Measurements from ENCODE around the gene NXPE1. TPM values are rescaled to one million over a fixed set of nuclear protein-coding genes. Genes with fewer than 3 reads are reported as not detected.

NXPE1 gene
- polyA plus RNA-seq, 1 donor from 2014 or later, result not detected

DNA sequence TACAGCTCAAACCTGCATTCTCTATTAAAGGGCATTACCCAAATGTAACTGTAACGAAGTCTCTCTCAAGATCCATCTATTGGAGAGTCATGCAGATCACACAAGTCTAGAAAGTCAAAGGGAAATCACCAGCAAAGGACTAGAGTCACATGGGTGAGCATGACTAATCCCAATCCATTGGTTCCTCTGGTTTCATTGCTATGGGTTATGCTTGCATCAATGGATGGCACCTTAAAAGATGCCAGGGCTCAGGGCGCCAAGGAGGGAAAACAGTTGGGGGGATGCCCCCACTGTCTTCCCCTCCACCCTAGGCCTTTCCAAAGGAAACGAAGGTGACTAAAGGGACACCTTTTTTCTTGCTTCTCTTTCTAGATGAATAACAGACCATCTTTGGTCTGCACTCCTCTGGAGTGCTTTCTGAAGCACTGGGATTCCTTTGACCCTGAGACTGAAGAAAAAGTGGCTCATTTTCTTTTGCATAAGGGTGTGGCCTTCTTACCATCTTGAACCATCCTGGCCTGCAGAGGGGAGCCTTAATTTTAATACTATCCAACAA lies 27.8 kb upstream of the NXPE1 start:
- H3K4me3 Mint-ChIP-seq, result no peak overlapping the region
- H3K27me3 Mint-ChIP-seq, result peaks cover 2% of the 10 kb centered on the region
- peaks cover 6 to 27% (median 12%) of the 10 kb centered on the region in 3 donors for H3K9me3 Mint-ChIP-seq
- H3K27ac Mint-ChIP-seq, result no peak overlapping the region
- peaks cover 2% of the 10 kb centered on the region for H3K36me3 Mint-ChIP-seq
- H3K4me1 Mint-ChIP-seq, result no peaks in the 10 kb centered on the region

DNA sequence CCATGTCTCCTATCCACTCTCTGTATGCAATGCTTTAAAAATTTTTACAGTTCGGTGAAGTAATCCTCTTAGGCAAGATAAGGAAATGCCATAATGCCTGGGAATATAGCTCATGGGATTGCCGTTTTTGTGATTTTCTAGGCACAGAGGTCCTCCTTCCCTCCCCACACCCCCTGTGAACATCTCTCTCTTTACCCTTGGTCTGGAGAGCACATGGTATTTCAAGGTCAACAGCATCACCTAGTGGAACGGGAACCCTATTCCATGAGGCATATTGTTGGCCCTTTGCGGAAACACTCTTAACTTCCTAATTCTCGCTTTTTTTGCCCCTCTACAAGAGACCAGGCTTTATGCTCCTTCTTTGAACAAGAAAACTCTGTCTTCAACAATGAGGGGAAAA lies 27.1 kb upstream of the NXPE1 start:
- H3K9me3 Mint-ChIP-seq, result peaks cover 6 to 27% (median 12%) of the 10 kb centered on the region in 3 donors
- H3K27ac Mint-ChIP-seq, result no peak overlapping the region

DNA sequence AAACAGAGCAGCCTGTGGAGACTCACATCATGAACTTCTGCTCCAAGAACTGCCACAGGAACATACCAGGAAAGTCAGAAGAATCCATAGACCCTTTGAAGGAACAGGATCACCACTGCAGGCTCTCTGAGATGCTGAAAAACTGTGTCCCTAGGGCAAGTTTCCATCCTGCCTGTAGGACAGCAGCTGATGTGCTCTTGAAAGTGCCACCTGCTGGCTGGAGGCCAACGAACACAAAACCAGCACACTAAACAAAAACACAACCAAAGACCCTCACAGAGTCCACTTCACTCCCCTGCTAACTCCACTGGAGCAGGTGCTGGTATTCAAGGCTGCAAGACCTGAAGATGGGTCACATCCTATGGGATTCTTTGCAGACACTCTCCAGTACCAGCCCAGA lies 12.0 kb upstream of the NXPE1 start:
- Mint-ChIP-seq H3K4me1 (no peaks in the 10 kb centered on the region), H3K27me3 (no peaks in the 10 kb centered on the region), H3K36me3 (no peaks in the 10 kb centered on the region), H3K4me3 (no peak overlapping the region), H3K27ac (no peak overlapping the region), H3K9me3 (peaks cover 0 to 9% (median 0%) of the 10 kb centered on the region in 3 donors)

More for the DNA sequence above, 27.1 kb upstream of the NXPE1 start:
- H3K4me1 Mint-ChIP-seq, result no peaks in the 10 kb centered on the region
- peaks cover under 1% of the 10 kb centered on the region for H3K27me3 Mint-ChIP-seq
- no peak overlapping the region for H3K4me3 Mint-ChIP-seq
- no peaks in the 10 kb centered on the region for H3K36me3 Mint-ChIP-seq

GRCh38 chr11:114569801-114570200 lies 10.1 kb upstream of the NXPE1 start:
- no peaks in the 10 kb centered on the region for H3K27me3 Mint-ChIP-seq
- H3K27ac Mint-ChIP-seq, result no peak overlapping the region
- no peaks in the 10 kb centered on the region for H3K4me1 Mint-ChIP-seq
- H3K9me3 Mint-ChIP-seq, result peaks cover 0 to 9% (median 0%) of the 10 kb centered on the region in 3 donors
- H3K36me3 Mint-ChIP-seq, result no peaks in the 10 kb centered on the region
- no peak overlapping the region for H3K4me3 Mint-ChIP-seq

DNA sequence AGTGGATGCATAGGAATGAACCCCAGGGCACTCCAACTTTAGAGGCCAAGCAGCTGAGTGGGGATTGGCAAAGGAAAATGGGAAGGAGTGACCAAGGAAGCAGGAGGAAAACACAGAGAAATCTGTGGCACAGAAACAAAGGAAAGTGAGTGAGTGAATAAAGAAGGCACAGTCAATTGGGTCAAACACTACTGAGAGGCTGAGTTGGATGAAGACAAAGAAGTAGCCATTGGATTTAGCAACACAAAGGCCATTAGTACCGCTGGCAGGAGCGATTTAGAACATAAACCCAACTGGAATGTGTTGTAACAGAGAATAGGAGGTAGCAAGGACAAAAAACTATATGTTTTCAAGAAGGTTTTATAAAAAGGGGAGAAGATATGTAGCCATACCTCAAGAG lies 6.6 kb upstream of the NXPE1 start:
- Mint-ChIP-seq H3K4me1 (no peaks in the 10 kb centered on the region), H3K4me3 (no peak overlapping the region), H3K27ac (no peak overlapping the region), H3K9me3 (peaks cover 0 to 2% (median 0%) of the 10 kb centered on the region in 3 donors), H3K36me3 (peaks cover 2% of the 10 kb centered on the region), H3K27me3 (no peaks in the 10 kb centered on the region)

GRCh38 chr11:114564831-114565230 lies 5.2 kb upstream of the NXPE1 start:
- Mint-ChIP-seq H3K27ac (no peak overlapping the region), H3K36me3 (peaks cover 2% of the 10 kb centered on the region), H3K27me3 (no peaks in the 10 kb centered on the region), H3K9me3 (peaks cover 0 to 2% (median 0%) of the 10 kb centered on the region in 3 donors), H3K4me3 (no peak overlapping the region), H3K4me1 (no peaks in the 10 kb centered on the region)

DNA sequence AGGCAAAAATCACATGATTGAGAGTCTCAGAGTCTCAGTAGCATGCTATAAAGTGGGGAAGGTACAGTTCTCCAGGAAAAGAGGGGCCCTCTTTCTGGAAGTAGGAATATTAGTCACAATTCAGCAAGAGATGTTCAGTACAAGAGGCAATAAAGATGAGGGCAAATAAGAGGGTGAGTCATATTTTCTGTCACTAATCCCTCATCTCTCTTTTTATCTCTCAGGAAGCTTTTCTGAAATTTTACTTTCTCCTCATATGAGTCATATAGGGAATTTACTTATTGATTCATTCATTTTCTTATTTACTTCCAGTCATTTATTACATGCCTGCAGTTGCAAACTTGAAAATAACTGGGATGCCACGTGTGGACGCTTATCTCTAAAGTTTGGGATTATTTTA lies 3.4 kb upstream of the NXPE1 start:
- Mint-ChIP-seq H3K4me1 (no peaks in the 10 kb centered on the region), H3K4me3 (no peak overlapping the region), H3K27ac (no peak overlapping the region), H3K27me3 (no peaks in the 10 kb centered on the region), H3K9me3 (no peaks in the 10 kb centered on the region), H3K36me3 (peaks cover 2% of the 10 kb centered on the region)

DNA sequence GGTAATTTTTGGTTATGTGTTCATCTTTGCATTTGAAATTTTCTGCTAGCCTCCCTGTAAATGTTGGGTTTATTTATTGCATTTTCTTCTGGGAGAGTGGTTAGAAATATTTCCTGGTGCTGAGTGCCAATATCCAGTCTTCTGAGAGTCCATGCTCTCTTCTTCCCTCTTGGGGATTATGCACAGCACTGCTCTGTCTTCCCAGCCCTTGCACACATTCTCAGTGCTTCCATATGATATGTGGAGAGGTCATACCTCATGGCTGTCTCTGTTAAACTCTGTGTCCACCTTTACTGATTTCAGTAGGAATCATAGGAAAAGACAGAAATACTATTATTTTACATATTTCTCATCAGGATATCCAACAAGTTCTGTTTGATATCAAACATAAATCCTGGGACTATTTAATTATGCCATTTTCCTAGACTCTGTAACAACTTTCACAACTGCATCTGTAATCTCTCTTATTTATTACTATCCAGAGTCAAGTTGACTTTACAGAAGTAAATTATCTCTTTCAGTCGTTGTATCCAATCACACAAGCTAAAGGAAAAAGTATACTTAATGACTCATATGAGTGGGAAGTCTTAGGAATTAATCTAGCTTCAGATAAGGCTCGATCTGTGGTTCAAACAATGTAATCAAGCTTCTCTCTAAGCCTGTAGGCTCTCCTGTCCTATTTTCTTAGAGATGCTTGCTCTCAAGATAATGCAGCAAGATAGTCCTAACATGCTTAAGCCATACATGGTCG lies 2.7 kb upstream of the NXPE1 start:
- Mint-ChIP-seq H3K27ac (no peak overlapping the region), H3K27me3 (no peaks in the 10 kb centered on the region), H3K9me3 (no peaks in the 10 kb centered on the region), H3K4me3 (no peak overlapping the region), H3K4me1 (no peaks in the 10 kb centered on the region), H3K36me3 (peaks cover 2% of the 10 kb centered on the region)

DNA sequence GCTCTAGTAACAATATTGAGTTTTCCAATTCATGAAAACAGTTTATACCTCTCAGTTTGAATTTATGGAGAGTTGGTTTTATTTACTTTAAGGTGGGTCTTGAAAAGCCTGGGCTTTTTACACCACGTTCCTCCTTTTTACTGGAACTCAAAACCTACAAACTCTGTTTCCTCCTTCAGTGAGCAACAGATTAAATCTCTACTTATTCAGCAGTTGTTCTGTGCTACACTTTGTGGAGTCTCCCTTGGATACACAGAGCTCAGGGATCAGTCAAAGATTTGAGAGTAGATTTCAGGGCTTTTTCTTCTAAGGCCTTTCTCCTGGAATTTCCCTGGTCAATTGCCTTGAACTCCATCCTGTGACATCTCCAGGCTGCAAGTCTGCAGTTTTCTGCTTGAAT lies 3.5 kb downstream of the NXPE1 start:
- Mint-ChIP-seq H3K27ac (no peak overlapping the region), H3K4me1 (no peaks in the 10 kb centered on the region), H3K36me3 (peaks cover 4% of the 10 kb centered on the region), H3K4me3 (no peak overlapping the region), H3K9me3 (no peaks in the 10 kb centered on the region), H3K27me3 (no peaks in the 10 kb centered on the region)

DNA sequence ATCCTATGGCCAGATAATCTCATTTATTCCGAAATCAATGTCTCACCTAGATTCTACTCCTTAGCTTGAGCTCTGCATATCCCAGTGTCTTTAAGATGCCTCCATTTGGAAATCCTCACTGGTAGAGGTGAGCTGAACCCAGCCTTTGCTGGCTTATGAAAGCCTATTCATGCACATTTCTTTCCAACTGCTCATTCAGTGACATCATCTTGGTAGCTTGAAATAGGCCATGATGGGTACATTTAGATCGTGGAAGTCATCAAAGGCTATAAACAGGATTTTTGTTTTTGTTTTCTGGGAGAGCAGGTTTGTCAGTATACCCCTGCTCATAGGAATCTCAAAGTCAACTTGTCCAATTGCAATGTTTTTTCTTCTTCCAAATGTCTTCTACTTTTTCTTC lies 6.0 kb downstream of the NXPE1 start:
- Mint-ChIP-seq H3K4me3 (no peak overlapping the region), H3K27me3 (no peaks in the 10 kb centered on the region), H3K4me1 (no peaks in the 10 kb centered on the region), H3K36me3 (peaks cover 4% of the 10 kb centered on the region), H3K27ac (no peak overlapping the region), H3K9me3 (no peaks in the 10 kb centered on the region)

- Mint-ChIP-seq H3K4me3 (no peak overlapping the region), H3K27me3 (no peaks in the 10 kb centered on the region), H3K4me1 (no peaks in the 10 kb centered on the region), H3K36me3 (peaks cover 4% of the 10 kb centered on the region), H3K27ac (no peak overlapping the region), H3K9me3 (peaks cover 0 to 3% (median 0%) of the 10 kb centered on the region in 3 donors)
Measured at GRCh38 chr11:114551060-114551459, 8.6 kb downstream of the NXPE1 start.

DNA sequence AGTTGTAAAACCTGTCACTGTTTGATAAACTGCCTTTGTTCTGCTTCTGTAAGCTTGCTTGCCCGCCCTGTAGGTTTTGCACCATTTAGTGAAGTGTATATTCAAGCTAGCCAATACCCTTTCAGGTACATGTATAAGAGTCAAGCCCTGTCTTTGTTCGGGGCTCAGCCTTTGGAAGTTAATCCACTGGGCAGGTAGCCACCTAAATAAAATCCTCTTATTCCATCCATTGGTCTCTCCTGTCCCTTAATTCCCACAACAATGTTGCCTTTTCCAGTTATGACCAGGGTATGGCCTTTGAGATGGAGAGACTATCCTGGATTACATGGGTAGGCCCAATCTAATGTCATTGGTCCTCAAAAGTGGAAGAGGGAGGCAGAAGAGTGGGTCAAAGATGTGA lies 34.0 kb downstream of the NXPE1 start:
- H3K27ac Mint-ChIP-seq, result no peak overlapping the region
- H3K4me1 Mint-ChIP-seq, result no peaks in the 10 kb centered on the region
- H3K27me3 Mint-ChIP-seq, result peaks cover under 1% of the 10 kb centered on the region
- peaks cover 2 to 24% (median 11%) of the 10 kb centered on the region in 3 donors for H3K9me3 Mint-ChIP-seq
- no peak overlapping the region for H3K4me3 Mint-ChIP-seq
- no peaks in the 10 kb centered on the region for H3K36me3 Mint-ChIP-seq

- Mint-ChIP-seq H3K27ac (no peak overlapping the region), H3K9me3 (peaks cover 2 to 24% (median 11%) of the 10 kb centered on the region in 3 donors), H3K4me1 (no peaks in the 10 kb centered on the region), H3K27me3 (no peaks in the 10 kb centered on the region), H3K4me3 (no peak overlapping the region), H3K36me3 (no peaks in the 10 kb centered on the region)
Measured at GRCh38 chr11:114524122-114524521, 35.6 kb downstream of the NXPE1 start.

GRCh38 chr11:114522818-114523217 lies 36.9 kb downstream of the NXPE1 start:
- H3K4me1 Mint-ChIP-seq, result no peaks in the 10 kb centered on the region
- H3K27me3 Mint-ChIP-seq, result no peaks in the 10 kb centered on the region
- H3K9me3 Mint-ChIP-seq, result peaks cover 2 to 15% (median 11%) of the 10 kb centered on the region in 3 donors
- H3K36me3 Mint-ChIP-seq, result no peaks in the 10 kb centered on the region
- no peak overlapping the region for H3K27ac Mint-ChIP-seq
- H3K4me3 Mint-ChIP-seq, result no peak overlapping the region

DNA sequence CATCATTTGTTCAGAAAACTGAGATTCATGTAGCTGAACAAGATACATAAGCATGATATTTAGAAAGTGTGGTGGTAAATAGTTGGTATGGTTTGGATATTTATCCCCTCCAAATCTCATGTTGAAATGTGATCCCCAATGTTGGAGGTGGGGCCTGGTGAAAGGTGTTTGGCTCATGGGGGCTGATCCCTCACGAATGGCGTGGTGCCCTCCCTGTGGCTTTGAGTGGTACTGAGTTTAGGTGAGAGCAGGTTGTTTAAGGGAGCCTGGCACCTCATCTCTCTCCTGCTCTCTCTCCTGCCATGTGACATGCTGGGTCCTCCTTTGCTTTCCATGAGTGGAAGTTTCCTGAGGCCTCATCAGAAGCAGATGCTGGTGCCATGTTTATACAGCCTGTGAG lies 48.1 kb downstream of the NXPE1 start:
- Mint-ChIP-seq H3K9me3 (peaks cover 0 to 8% (median 3%) of the 10 kb centered on the region in 3 donors), H3K27me3 (peaks cover 2% of the 10 kb centered on the region), H3K4me1 (no peaks in the 10 kb centered on the region), H3K4me3 (no peak overlapping the region), H3K27ac (no peak overlapping the region), H3K36me3 (no peaks in the 10 kb centered on the region)

DNA sequence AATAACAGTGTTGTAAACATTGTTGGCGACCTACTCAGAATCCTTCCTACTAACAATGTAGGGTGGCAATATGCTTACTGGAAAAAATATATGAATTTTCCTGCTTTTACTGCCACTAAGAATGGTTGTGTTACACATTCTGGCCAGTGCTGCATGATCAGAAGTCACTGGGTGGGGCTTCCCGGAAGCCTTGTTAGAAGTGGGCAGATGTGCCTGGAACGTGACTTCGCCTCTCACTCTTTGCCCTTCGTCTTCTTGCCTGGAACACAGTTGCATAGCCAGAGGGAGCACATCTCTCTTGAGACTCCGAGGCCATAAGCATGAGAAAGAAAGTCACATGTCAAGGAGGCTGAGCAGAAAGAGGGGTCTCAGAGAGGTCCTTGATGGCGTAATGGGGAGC lies 48.6 kb downstream of the NXPE1 start:
- Mint-ChIP-seq H3K27me3 (peaks cover 5% of the 10 kb centered on the region), H3K9me3 (peaks cover 0 to 8% (median 3%) of the 10 kb centered on the region in 3 donors), H3K4me1 (no peaks in the 10 kb centered on the region), H3K4me3 (no peak overlapping the region), H3K27ac (no peak overlapping the region), H3K36me3 (no peaks in the 10 kb centered on the region)

Data from IgD-negative memory B cell (primary cell).